ENCODE measurements around the gene ANKRD53.

The ANKRD53 gene

DNA sequence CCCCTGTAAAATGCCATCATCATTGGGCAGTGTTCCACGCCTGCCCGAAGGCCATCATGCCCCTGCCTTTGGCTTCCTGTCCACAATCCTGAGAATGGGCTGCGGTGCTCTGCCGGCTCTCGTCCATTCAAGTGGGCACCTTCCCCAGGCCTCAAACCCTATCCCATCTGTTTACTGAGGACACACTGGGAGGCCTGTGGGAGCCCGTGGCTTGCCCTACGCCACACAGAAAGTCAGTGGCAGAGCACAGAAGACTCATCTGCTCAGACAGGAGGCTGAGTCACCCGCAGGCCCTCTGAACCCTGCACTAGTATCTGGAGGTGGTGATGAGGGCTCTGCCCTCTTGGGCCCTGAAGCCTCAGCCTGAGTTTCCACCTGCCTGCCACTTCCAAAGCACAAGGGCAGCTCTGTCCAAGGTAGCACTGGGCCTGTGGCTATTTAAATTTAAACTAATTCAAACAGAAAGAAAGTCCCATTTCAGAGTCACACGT is 19.1 kb upstream of the ANKRD53 start:
- no peak overlapping the region for H2BK120ac ChIP-seq (ENCODE audit: low read depth, low read length)
- no CpG with 5 or more reads among the region's 9 CpGs for WGBS, 2 donors (ENCODE audit: extremely low coverage in 2 of 2, insufficient read length in 2 of 2, insufficient replicate concordance in 1 of 2)
- H3K27ac ChIP-seq (replicated peaks; ENCODE audit: low read length): no peak overlapping the region
- no peak for DNase-seq (ENCODE audit: low spot score)
- H2BK12ac ChIP-seq (ENCODE audit: low read length): no peak overlapping the region
- no peak overlapping the region for H4K8ac ChIP-seq (ENCODE audit: low read depth, low read length)
- H3K9me3 ChIP-seq (replicated peaks in 1 of 2; ENCODE audit: control insufficient read depth in 2 of 2, insufficient read depth in 1 of 2, low read depth in 1 of 2, low read length in 2 of 2): no peaks in the 10 kb centered on the region
- no peak overlapping the region for H3K9ac ChIP-seq (ENCODE audit: low read depth, low read length, poor library complexity)
- H2AK5ac ChIP-seq (ENCODE audit: low read depth, low read length): peak overlapping the region; percentile 67
- no peak overlapping the region for H3K23ac ChIP-seq (ENCODE audit: low read depth, low read length, poor library complexity)
- H2AFZ ChIP-seq (ENCODE audit: low read length): no peak overlapping the region
- H3K36me3 ChIP-seq (replicated peaks in 1 of 2; ENCODE audit: control insufficient read depth in 2 of 2, insufficient read depth in 2 of 2, low read length in 2 of 2): peaks cover 0 to 2% of the 10 kb centered on the region in 2 donors
- H3K14ac ChIP-seq (ENCODE audit: low read length): no peak overlapping the region
- H2BK15ac ChIP-seq (ENCODE audit: low read length): no peak overlapping the region
- H3K4me2 ChIP-seq (ENCODE audit: insufficient read depth, low read length, poor library complexity, severe bottlenecking): no peak overlapping the region
- H3K4ac ChIP-seq (ENCODE audit: low read length): no peak overlapping the region
- no peak overlapping the region for H3K18ac ChIP-seq (ENCODE audit: low read length)
- H4K91ac ChIP-seq (ENCODE audit: low read depth, low read length, poor library complexity): no peak overlapping the region
- H3K4me3 ChIP-seq (ENCODE audit: low read length in 2 of 2): no peak overlapping the region
- no peak overlapping the region for H2BK5ac ChIP-seq (ENCODE audit: low read length)
- H3K79me1 ChIP-seq (ENCODE audit: low read depth, low read length): no peaks in the 10 kb centered on the region
- H3K27me3 ChIP-seq (ENCODE audit: control insufficient read depth in 3 of 3, insufficient read depth in 3 of 3, low read depth in 1 of 3, low read length in 3 of 3): peaks cover 0 to 18% (median 4%) of the 10 kb centered on the region in 3 experiments
- H3K4me1 ChIP-seq (ENCODE audit: control insufficient read depth in 2 of 2, insufficient read depth in 1 of 2, low read depth in 1 of 2, low read length in 2 of 2): no peaks in the 10 kb centered on the region

DNA sequence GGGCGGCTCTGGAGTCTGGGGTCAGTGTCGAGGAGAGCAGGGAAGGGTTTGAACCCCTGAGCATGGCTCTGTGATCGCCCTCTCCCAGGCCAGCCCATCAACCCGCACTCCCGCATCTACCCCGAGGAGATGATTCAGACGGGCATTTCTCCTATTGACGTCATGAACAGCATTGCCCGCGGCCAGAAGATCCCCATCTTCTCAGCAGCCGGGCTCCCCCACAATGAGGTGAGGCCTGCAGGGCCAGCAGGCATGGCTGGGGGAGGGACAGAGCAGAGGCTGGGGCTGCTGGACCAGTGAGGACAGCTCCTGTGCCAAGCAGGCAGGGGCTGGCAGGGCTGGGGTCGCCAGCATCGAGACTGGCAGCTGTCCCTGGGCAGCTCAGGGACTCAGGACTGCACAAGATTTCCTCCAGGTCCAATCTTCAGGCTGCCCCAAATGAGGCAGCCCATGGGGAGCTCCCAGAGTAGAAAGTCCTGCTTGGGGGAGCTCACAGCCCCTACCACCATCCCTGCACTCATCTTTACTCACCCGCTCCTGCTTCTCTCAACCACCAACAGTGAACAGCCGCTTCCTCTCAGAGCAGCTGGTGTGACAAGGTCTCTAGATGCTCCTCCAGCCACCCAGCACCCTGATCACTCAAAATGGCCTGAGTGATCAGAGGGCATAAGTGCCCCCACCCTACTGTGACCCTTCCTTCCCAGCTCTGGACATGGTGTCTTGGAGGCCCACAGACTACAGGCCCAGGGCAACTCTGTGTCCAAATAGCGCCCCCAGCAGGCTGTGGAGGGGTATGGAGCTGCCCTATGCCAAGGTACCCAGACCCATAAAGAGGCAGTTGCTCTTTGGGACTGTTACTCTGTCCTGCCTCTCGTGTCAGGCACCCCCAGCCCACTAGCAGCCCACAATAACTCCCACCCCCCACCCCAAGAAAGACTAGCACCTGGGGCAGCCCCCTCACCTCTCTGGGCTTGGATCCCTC is 18.3 kb upstream of the ANKRD53 start:
- H3K14ac ChIP-seq (ENCODE audit: low read length): no peak overlapping the region
- H3K27me3 ChIP-seq (ENCODE audit: control insufficient read depth in 3 of 3, insufficient read depth in 3 of 3, low read depth in 1 of 3, low read length in 3 of 3): peaks cover 0 to 19% (median 6%) of the 10 kb centered on the region in 3 experiments
- DNase-seq (ENCODE audit: low spot score): no peak
- H2BK5ac ChIP-seq (ENCODE audit: low read length): no peak overlapping the region
- no peak overlapping the region for H2BK12ac ChIP-seq (ENCODE audit: low read length)
- WGBS, 2 donors (ENCODE audit: extremely low coverage in 2 of 2, insufficient read length in 2 of 2, insufficient replicate concordance in 1 of 2): no CpG with 5 or more reads among the region's 17 CpGs
- H2BK120ac ChIP-seq (ENCODE audit: low read depth, low read length): no peak overlapping the region
- H4K91ac ChIP-seq (ENCODE audit: low read depth, low read length, poor library complexity): no peak overlapping the region
- H3K36me3 ChIP-seq (replicated peaks in 1 of 2; ENCODE audit: control insufficient read depth in 2 of 2, insufficient read depth in 2 of 2, low read length in 2 of 2): no peaks in the 10 kb centered on the region
- peak overlapping the region; percentile 47 for H2AK5ac ChIP-seq (ENCODE audit: low read depth, low read length)
- H3K4me2 ChIP-seq (ENCODE audit: insufficient read depth, low read length, poor library complexity, severe bottlenecking): no peak overlapping the region
- no peak overlapping the region for H2AFZ ChIP-seq (ENCODE audit: low read length)
- H3K4me1 ChIP-seq (ENCODE audit: control insufficient read depth in 2 of 2, insufficient read depth in 1 of 2, low read depth in 1 of 2, low read length in 2 of 2): peaks cover 0 to 3% of the 10 kb centered on the region in 2 donors
- no peak overlapping the region for H3K27ac ChIP-seq (replicated peaks; ENCODE audit: low read length)
- no peak overlapping the region for H3K4ac ChIP-seq (ENCODE audit: low read length)
- no peak overlapping the region for H3K23ac ChIP-seq (ENCODE audit: low read depth, low read length, poor library complexity)
- no peak overlapping the region for H3K18ac ChIP-seq (ENCODE audit: low read length)
- H2BK15ac ChIP-seq (ENCODE audit: low read length): peak overlapping the region; percentile 44
- H3K9ac ChIP-seq (ENCODE audit: low read depth, low read length, poor library complexity): no peak overlapping the region
- no peaks in the 10 kb centered on the region for H3K79me1 ChIP-seq (ENCODE audit: low read depth, low read length)
- no peak overlapping the region for H3K4me3 ChIP-seq (ENCODE audit: low read length in 2 of 2)
- no peak overlapping the region for H4K8ac ChIP-seq (ENCODE audit: low read depth, low read length)
- no peaks in the 10 kb centered on the region for H3K9me3 ChIP-seq (replicated peaks in 1 of 2; ENCODE audit: control insufficient read depth in 2 of 2, insufficient read depth in 1 of 2, low read depth in 1 of 2, low read length in 2 of 2)

DNA sequence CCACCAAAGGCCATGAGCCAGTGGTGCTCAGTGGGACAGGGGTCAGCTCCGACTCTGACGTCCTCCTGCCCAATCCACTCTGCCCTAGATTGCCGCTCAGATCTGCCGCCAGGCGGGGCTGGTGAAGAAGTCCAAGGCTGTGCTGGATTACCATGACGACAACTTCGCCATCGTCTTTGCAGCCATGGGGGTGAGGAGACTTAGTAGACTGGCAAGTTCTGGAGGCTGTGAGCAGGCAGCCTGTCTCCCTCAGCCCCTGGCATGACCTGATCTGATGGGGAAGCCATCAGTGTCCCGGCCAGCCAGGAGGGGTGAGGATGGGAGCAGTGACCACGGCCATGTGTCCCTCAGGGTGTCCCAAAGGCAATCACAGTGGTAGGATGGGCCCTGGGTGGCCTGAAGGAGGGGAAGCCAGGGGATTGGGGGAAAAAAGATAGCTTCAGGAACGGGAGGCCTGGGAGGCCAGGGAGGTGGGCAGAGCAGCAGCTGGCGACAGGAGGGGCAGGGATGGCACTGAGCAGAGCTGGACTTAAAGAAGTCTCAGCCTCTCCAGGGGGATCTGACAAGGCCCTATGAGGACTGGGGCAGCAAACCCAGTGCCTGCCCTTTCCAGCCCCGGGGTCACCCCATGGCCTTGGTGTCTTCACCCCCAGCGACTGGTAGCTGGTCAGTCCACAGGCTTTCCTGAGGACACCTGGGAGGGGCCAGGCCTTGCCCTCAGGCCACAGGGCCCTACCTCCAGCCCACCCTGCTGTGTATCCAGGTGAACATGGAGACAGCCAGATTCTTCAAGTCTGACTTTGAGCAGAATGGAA is 17.4 kb upstream of the ANKRD53 start:
- no peak overlapping the region for H4K8ac ChIP-seq (ENCODE audit: low read depth, low read length)
- peak overlapping the region; percentile 48 for H3K23ac ChIP-seq (ENCODE audit: low read depth, low read length, poor library complexity)
- no peak overlapping the region for H3K18ac ChIP-seq (ENCODE audit: low read length)
- peak overlapping the region; percentile 48 for H2BK5ac ChIP-seq (ENCODE audit: low read length)
- no peaks in the 10 kb centered on the region for H3K79me1 ChIP-seq (ENCODE audit: low read depth, low read length)
- no peak overlapping the region for H2BK12ac ChIP-seq (ENCODE audit: low read length)
- no peak overlapping the region for H2BK15ac ChIP-seq (ENCODE audit: low read length)
- no peak overlapping the region for H3K4me2 ChIP-seq (ENCODE audit: insufficient read depth, low read length, poor library complexity, severe bottlenecking)
- peak overlapping the region; percentile 15 for H3K9ac ChIP-seq (ENCODE audit: low read depth, low read length, poor library complexity)
- H3K4me1 ChIP-seq (ENCODE audit: control insufficient read depth in 2 of 2, insufficient read depth in 1 of 2, low read depth in 1 of 2, low read length in 2 of 2): peaks cover 0 to 3% of the 10 kb centered on the region in 2 donors
- peaks cover 0 to 25% (median 7%) of the 10 kb centered on the region in 3 experiments for H3K27me3 ChIP-seq (ENCODE audit: control insufficient read depth in 3 of 3, insufficient read depth in 3 of 3, low read depth in 1 of 3, low read length in 3 of 3)
- H3K14ac ChIP-seq (ENCODE audit: low read length): no peak overlapping the region
- no peaks in the 10 kb centered on the region for H3K9me3 ChIP-seq (replicated peaks in 1 of 2; ENCODE audit: control insufficient read depth in 2 of 2, insufficient read depth in 1 of 2, low read depth in 1 of 2, low read length in 2 of 2)
- no CpG with 5 or more reads among the region's 14 CpGs for WGBS, 2 donors (ENCODE audit: extremely low coverage in 2 of 2, insufficient read length in 2 of 2, insufficient replicate concordance in 1 of 2)
- H2AFZ ChIP-seq (ENCODE audit: low read length): no peak overlapping the region
- H3K27ac ChIP-seq (replicated peaks; ENCODE audit: low read length): no peak overlapping the region
- peak overlapping the region; percentile 3 for H2AK5ac ChIP-seq (ENCODE audit: low read depth, low read length)
- H3K36me3 ChIP-seq (replicated peaks in 1 of 2; ENCODE audit: control insufficient read depth in 2 of 2, insufficient read depth in 2 of 2, low read length in 2 of 2): no peaks in the 10 kb centered on the region
- H2BK120ac ChIP-seq (ENCODE audit: low read depth, low read length): no peak overlapping the region
- no peak overlapping the region for H3K4me3 ChIP-seq (ENCODE audit: low read length in 2 of 2)
- DNase-seq (ENCODE audit: low spot score): no peak
- H4K91ac ChIP-seq (ENCODE audit: low read depth, low read length, poor library complexity): no peak overlapping the region
- no peak overlapping the region for H3K4ac ChIP-seq (ENCODE audit: low read length)

DNA sequence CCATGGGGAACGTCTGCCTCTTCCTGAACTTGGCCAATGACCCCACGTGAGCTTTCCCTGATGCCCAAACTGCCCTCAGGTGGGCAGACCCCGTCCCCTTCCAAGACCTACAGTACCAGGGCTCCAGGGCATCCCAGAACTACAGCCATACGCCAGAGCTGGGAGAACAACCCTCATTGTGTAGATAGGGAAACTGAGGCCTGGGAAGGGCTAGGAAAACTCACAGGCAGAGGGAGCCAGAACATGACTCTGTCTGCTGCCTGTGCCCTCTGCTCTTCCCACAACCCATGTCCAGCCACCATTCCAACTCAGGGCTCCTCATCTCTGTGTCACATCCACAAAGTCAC is 16.8 kb upstream of the ANKRD53 start:
- Histone ChIP-seq H3K23ac (ENCODE audit: low read depth, low read length, poor library complexity) (no peak overlapping the region), H2AFZ (ENCODE audit: low read length) (no peak overlapping the region), H3K27ac (replicated peaks; ENCODE audit: low read length) (no peak overlapping the region), H2AK5ac (ENCODE audit: low read depth, low read length) (no peak overlapping the region), H3K79me1 (ENCODE audit: low read depth, low read length) (no peaks in the 10 kb centered on the region), H3K4me3 (ENCODE audit: low read length in 2 of 2) (no peak overlapping the region), H4K91ac (ENCODE audit: low read depth, low read length, poor library complexity) (no peak overlapping the region), H2BK5ac (ENCODE audit: low read length) (peak overlapping the region; percentile 48), H2BK120ac (ENCODE audit: low read depth, low read length) (no peak overlapping the region), H3K9ac (ENCODE audit: low read depth, low read length, poor library complexity) (no peak overlapping the region), H2BK15ac (ENCODE audit: low read length) (no peak overlapping the region), H3K4ac (ENCODE audit: low read length) (no peak overlapping the region), H3K36me3 (replicated peaks in 1 of 2; ENCODE audit: control insufficient read depth in 2 of 2, insufficient read depth in 2 of 2, low read length in 2 of 2) (no peaks in the 10 kb centered on the region), H3K27me3 (ENCODE audit: control insufficient read depth in 3 of 3, insufficient read depth in 3 of 3, low read depth in 1 of 3, low read length in 3 of 3) (peaks cover 0 to 25% (median 7%) of the 10 kb centered on the region in 3 experiments), H3K4me1 (ENCODE audit: control insufficient read depth in 2 of 2, insufficient read depth in 1 of 2, low read depth in 1 of 2, low read length in 2 of 2) (peaks cover 0 to 3% of the 10 kb centered on the region in 2 donors), H4K8ac (ENCODE audit: low read depth, low read length) (no peak overlapping the region), H3K14ac (ENCODE audit: low read length) (no peak overlapping the region), H2BK12ac (ENCODE audit: low read length) (no peak overlapping the region), H3K9me3 (replicated peaks in 1 of 2; ENCODE audit: control insufficient read depth in 2 of 2, insufficient read depth in 1 of 2, low read depth in 1 of 2, low read length in 2 of 2) (no peaks in the 10 kb centered on the region), H3K18ac (ENCODE audit: low read length) (no peak overlapping the region), H3K4me2 (ENCODE audit: insufficient read depth, low read length, poor library complexity, severe bottlenecking) (no peak overlapping the region)
- no peak for DNase-seq (ENCODE audit: low spot score)
- WGBS, 2 donors (ENCODE audit: extremely low coverage in 2 of 2, insufficient read length in 2 of 2, insufficient replicate concordance in 1 of 2): no CpG with 5 or more reads among the region's 4 CpGs

All from neuronal stem cell (in vitro differentiated cells).